ENCODE measurements around the gene NAGPA.
"Not testable (repeated sequence)": the region's sequence is repeated elsewhere in the genome, so short reads cannot be mapped to it uniquely, and the experiment has no call there.

NAGPA gene

DNA sequence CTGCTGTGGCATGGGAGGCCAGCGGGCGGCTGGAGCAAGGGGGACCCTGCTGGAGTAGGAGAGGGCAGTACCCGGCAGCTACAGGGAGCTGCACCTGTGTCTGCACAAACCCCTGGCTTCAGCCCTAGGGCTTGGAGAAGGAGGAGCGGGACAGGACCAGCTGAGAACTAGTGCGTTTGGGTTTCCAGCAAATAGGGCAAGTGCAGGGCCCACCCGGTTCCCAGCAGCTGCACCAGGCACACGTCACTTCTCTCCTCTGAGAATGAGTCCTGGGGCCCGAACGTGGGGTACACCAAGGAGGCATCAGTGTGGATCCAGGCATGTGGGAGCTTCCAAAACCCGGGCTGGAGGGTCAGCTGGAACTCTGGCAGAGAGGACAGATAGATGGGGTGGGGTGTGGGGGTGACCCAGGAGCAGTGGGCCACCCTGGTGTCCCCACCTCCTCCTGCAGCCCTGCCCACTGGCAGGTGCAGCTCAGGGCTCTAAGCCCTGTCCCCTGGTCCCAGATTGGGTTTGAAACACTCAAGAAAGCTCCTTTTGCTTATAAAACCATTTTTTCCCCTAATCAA is 26.4 kb upstream of the NAGPA start:
- no peak for DNase-seq (ENCODE audit: low read depth in 3 of 3)

DNA sequence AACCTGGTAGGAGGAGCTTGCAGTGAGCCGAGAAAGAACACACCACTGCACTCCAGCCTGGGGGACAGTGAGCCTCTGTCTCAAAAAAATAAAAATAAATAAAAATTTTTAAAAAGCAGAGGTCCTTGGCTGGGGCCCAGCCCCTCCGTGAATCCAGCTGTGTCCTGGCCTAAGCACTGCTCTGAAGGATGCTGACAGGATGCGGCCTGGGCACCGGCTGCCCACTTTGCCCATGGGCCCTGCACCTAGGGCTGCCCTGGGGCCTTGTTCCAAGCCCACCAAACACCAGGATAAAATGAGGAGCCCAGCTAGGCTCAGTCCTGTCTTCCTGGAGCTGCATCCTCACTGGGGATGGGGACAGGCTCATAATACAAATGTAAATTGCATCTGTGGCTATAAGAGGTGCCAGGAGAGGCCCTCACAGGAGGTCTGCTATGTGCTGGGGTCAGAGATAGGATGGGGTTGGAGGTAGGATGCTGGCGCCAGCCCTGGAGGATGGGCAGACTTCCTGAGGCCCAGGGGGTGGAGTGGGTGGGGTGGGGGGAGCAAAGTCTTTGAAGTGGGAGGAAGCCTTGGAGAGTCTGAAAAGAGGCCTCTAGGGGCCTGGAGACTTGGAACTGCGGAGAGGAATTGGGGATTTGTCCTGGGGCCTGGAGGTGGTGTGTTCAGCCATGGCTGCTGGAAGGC is 25.8 kb upstream of the NAGPA start:
- no peak for DNase-seq (ENCODE audit: low read depth in 3 of 3)

DNA sequence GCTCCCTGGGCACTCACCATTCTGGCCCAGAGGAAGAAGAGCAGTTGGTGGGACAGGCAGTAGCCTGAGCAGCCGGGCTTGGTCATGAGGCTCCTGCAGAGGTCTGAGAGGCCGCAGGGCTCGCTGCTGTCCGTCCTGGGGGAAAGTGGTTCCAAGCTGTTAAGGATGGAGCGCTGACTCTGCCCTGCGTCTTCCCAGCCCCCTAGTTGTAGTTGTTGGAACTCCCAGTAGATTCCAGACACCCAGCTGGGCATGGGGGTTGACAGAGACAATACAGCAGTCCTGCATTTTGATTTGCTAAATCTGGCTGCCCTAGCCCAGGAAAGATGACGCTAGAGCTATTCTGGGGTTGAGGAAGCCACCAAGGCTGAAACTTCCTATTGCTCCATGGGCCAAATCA is 24.7 kb upstream of the NAGPA start:
- no peak for DNase-seq (ENCODE audit: low read depth in 3 of 3)

DNA sequence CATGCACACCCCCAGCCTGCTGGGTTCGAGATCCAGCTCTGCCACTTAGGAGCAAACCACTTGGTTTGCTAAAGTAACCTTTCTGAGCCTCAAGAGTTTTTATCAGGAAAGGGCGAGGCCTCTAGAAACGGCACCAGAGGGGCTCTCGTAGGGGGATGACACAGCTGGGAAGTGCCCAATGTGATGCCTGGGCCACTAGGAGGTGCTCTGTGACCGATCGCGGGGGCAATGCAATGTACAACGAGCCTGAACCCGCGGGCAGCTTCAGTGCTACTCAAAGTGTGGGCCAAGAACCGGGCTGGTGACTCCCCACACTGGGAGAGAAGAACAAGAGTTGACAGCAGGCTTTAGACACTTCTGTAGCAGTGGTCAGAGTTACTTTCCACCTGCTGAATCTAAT is 22.6 kb upstream of the NAGPA start:
- no peak for DNase-seq (ENCODE audit: low read depth in 3 of 3)

DNA sequence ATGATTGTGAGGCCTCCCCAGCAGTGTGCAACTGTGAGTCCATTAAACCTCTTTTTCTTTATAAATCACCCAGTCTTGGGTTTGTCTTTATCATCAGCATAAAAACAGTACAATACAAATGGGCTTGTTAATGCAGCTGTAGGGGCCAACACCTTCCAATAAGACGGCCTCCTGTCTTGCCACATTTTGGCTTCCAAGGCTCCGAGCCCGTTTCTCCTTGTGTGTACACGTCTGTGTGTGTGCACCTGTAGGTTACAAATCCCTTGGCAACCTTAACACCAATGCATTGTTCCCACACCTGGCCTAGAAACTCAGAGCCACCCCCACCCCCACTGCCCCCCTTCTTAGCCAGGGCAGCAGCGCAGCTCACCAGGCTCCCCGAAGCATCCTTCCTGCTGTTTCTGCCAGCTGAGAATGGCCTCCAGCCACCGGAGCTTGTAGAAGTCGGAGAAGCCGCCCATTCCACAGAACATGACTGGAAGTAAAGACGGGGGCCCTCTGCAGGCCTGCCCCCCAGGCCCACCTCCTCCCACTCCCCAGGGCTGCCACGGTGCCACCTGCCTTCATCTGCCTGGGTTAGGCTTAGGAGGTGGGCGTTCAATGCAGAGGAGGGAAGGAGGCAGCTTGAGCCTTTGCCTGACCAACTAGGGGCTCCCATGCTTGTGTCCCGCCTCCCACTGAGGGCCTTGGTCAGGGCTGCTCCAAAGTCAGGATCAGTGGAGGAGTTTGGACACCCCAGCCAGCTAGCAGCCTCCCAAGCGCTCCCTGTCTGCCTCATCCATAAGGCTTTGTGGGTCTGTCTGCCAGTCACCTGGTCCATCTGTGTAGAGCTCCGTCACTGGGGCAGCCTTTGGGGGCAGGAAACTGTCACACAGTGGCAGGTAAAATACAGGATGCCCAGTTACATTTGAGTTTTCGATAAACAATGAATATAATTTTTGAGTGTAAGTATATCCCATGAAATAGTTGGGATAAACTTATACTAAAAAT is 21.4 kb upstream of the NAGPA start:
- DNase-seq (ENCODE audit: low read depth in 3 of 3): no peak

DNA sequence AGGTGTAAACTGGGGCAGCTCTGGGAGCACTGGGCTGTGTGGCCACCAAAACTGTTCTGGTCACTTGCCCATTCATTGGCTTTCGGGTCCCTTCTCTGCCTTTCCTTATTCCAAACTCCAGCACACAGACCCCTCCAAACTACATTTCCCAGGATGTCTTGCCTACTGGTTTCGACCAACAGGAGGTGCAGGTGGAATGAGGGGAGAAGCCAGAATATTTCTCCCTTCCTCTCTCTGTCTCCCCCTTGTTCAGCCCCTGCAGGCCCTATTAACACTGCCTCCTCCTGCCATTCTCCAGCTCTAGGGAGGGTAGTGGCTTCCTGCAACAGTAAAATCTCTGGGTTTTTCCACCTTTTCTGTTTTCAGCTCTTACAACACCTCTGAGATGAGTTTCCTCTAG is 13.2 kb upstream of the NAGPA start:
- no peak for DNase-seq (ENCODE audit: low read depth in 3 of 3)

DNA sequence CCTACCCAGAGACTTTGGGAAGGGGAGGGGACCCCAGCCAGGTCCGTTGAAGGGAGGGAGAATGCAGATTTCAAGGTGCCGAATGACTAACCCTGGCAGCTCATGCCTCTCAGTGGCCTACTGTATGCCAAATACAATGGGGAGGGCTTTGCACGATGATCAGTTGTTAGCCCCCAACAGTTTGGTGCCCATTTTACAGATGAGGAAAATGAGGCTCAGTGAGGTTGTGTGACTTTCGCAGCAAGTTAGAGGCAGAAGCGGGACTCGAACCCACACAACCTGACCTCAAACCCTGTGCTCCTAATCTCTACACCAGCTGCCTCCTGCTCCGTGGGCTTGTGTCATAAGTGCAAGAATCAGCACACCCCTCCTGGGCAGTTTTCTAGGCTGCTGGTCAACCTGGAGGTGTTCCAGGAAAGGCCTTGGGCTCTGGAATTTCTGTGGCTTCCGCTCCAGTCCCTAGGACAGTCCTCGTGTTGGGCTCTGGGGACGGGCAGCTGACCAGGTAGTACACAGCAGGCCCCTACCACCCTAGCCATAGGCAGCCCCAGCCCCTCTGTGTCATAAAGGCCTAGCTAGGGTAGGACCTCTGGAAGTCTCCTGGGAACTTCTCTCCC is 11.9 kb upstream of the NAGPA start:
- DNase-seq (ENCODE audit: low read depth in 3 of 3): no peak

DNA sequence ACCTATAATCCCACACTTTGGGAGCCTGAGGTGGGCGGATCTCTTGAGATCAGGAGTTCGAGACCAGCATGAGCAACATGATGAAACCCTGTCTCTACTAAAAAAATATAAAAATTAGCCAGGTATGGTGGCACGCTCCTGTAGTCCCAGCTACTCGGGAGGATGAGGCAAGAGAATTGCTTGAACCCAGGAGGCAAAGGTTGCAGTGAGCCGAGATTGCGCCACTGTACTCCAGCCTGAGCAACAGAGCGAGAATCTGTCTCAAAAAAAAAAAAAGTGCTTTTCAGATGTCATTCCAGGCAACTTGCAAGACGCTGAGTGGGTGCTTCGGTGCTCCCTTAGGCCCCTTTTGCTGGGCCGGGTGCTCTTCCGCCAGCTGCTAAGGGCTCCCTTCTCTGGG is 10.8 kb upstream of the NAGPA start:
- not testable (repeated sequence) for DNase-seq (ENCODE audit: low read depth in 3 of 3)

DNA sequence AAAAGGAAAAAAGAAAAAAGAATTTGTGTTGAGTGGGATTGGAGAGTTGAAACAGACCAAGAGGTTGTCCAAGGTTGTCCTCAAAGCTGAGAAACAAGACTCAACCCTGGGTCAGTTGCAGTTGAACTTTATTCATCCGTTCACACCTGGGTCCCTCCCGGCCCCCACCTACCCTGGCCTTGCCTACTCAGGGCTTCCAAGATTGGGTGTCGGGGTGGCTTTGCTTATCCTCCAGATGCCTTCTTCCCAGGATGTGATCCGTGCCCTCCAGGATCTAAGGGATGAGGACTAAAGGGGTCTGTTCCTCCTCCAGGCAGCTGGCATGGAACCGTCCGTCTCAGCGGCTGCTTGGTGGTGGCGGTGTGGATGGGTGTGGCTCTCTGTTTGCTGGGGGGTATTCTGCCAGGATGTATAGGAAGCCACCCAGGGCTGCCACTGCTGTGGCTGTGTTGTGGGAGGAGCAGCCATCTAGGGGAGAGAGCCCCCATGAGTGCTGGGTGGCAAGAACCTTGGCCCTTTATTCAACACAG is 10.3 kb upstream of the NAGPA start:
- DNase-seq (ENCODE audit: low read depth in 3 of 3): no peak

DNA sequence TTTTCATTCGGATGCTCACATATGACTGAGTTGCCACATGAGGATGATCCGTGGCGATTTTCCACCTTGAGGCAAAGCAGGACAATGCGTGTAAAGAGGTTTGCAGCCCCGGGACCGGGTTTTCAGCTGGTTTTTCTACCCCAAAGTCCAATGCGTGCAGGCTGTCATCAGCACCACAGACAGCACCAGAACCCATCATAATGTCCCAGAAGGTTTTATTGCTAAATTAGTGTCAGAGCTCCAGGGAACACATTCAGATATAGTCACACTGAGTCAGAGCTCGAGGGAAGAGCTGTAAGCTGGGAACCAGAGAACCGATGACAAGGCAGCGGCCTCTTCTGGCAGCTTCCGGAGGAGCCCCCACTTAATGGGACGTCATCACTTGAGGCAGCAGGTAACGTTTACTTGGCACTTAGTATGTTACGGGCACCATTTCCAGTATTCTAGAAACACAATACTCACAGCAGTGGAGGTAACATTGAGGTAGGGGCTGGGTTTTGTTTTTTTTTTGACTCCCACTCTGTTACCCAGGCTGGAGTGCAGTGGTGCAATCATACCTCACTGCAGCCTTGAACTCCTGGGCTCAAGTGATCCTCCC is 8.9 kb upstream of the NAGPA start:
- no peak for DNase-seq (ENCODE audit: low read depth in 3 of 3)

DNA sequence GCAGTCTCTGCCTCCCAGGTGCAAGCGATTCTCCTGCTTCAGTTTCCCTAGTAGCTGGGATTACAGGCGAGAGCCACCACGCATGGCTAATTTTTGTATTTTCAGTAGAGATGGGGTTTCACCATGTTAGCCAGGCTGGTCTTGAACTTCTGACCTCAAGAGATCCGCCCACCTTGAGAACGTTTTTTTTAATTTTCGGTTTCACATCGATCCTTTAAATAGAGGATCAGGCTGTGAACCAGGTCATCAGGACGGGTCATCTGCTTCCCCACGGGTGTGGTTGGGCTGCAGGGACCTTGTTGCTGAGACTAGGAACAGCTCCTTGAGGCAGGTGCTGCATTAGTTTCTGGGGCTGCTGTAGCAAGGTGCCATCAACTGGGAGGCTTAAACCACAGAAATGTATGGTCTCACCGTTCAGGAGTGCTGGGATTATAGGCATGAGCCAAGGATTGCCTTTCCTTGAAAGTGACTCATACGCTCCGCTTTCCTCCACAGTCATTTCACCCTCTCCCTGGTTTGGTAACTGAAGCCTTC is 7.9 kb upstream of the NAGPA start:
- no peak for DNase-seq (ENCODE audit: low read depth in 3 of 3)

DNA sequence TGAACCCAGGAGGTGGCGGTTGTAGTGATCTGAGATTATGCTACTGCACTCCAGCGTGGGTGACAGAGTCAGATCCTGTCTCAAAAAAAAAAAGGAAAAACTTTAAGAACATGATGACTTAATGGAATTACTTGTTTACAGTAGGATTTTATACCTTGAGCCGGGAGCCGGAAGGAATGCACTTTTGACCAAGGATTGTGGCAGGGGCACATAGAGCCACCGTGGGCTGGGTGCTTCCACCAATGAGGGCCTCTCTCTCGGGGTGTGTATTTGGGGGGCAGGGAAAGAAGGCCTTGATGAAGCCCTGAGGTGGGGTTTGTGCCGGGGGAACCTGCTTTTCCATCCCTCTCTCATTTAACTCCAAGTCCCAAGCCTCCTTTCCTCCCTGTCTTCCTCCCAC is 6.7 kb upstream of the NAGPA start:
- DNase-seq (ENCODE audit: low read depth in 3 of 3): no peak

DNA sequence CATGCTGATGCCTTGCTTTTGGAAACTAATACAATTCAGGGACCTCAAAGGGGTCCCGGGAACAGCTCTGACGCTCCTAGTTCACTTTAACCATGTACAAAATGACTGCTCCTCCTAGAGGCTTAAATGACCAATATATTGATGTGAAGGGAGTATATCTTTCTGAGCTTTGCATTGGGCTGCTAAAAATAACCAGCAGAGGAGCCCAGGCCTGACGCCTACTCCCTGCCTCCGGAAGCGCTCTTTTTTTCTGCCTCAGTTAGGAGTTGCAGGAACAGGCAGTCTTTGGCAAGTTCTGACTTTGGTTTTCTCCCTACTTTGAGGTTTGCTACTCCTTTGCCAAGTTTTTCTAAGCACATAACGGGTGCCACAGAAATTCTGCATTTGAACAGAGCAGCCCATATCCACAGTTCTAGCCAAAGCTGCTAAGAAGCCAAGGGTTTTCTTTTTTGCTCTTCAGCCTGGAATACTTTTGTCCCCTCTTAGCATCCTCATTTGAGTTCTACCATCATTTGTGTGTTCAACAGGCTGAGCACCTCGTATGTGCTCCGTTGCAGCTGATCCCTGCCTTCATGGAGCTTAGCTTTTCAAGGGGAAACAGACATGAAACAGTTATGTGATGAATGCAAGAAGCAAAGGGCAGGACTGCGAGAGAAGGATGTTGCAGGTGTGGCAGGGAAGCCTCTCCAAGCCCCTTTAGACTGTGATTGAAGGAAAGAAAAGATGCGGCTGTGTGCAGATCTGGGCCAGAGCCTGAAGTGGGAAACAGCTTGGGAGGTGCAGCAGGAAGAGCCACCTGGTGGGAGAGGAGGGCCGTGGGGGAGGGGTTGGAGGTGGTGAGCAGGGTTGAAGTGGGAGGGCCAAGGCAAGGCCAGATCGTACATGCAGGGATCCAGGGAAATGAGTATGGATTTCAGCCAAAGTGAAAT is 2.8 kb upstream of the NAGPA start:
- DNase-seq (ENCODE audit: low read depth in 3 of 3): no peak

DNA sequence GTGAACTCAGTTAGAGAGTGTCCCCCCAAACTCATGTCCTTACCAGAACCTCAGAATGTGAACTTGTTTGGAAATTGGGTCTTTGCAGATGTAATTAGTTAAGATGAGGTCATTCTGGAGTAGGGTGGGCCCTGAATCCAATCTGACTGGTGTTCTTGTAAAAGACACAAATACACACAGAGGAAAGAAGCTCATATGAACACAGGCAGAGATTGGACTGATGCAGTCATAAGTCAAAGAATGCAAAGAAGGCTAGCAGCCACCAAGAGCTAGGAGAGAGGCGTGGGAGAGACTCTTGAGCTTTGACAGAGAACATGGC is 2.1 kb upstream of the NAGPA start:
- DNase-seq (ENCODE audit: low read depth in 3 of 3): no peak

DNA sequence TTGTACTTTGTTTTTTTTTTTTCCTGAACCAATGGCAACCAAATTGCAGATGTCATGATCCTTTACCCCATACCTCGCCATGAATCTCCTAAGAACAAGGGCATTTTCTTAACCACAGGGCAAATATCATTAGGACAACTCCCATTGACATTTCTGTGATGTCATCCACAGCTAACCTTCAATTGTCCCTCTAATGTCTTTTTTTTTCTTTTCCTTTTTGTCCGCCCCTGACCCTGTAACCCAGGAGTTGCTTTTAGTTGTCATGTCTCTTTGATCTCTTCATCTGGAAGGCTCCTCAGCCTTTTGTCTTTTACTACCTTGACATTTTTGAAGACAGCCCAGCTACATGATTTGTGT is 410 bp upstream of the NAGPA start:
- DNase-seq (ENCODE audit: low read depth in 3 of 3): no peak

DNA sequence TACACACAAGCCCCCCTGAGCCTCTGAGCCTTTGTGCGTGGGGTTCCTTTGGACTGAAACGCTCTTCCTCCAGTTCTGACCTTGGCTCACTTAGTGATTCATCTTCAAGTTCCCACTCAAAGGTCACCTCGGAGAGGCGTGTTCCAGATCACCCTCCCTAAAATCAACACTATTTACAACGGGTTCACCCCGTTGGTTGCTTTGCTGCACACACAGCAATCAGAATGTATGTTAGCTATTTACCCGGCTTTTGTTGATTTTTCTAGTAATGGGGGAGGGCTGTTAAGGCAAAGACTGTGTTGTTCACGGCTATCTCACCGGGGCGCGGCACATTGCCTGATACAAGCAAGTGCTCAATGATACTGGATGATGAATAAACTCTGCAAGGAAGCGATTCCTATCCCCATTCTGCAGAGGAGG is 977 bp downstream of the NAGPA start:
- DNase-seq (ENCODE audit: low read depth in 3 of 3): no peak

DNA sequence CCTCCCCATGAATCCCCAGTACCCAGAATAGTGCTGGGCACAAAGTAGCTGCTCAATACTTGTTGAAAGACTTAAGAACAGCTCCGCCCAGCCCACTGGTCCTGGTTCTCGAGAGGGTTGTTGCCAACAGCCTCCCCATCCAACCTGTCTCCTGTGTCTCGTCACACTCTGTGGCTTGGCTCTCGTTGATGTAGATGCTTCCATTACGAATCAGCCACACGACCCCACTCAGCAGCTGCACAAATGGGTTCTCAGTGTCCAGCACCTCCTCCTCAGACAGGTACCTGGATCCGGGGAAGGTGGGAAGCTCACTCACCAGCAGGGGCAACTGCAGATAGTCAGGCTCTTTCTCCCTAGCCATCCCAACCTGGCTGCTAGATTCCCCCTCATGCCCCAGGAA is 2.1 kb downstream of the NAGPA start:
- no peak for DNase-seq (ENCODE audit: low read depth in 3 of 3)

DNA sequence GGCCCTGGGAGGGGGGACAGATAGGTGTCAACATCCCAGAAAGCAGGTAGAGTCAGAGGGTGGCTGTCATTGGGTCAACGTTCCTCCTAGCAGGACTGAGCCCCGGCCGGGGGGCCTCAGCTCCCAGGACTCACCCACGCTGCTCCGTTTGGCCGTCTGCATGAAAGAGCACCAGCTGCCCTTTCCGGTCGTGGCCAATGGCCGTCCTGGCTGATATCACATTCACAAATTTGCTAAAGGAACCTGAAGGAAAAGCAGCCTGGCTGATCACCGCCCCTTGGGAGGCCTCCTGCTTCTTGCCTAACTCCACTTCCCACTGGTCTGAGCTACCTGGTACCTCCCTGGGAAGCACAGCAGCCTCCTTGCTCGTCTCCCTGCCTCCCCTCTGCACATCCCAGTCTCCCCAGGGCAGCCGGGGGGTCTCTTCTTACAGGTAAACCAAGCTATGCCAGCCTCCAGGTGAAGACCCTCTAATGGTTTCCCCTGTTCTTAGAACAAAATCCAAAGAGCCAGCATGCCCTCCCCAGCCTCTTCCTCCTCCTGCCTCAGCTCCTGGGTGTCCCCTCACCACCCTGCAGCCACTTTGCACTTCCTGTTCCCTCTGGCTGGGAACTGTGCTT is 3.4 kb downstream of the NAGPA start:
- DNase-seq (ENCODE audit: low read depth in 3 of 3): no peak

DNA sequence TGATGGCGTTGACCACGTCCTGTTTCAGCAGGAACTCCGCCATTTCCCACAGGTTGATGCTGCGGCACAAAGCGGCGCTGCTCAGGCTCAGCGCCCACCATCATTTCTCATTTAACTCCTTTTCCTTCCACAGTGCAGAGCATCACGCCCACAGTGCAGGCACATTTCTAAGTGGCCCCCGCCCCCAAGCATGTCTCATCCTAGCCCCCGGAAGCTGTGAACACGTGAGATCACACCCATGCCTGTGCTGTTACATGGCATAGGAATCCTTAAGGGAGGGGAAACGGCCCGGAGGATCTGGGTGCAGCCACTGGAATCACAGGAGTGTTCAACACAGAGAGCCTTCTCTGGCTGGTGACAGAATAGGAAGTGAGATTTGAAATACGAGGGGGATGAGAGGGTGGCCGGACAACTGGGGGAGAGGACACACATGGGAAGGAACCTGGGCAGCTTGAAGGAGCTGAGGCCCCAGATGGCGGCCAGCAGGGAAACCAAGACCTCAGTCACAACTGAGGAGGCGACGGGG is 4.7 kb downstream of the NAGPA start:
- no peak for DNase-seq (ENCODE audit: low read depth in 3 of 3)

All from stimulated activated CD4-positive, alpha-beta T cell treated with anti-CD3 and anti-CD28 coated beads, TNF-alpha, amount 100 ng/mL, for 4 hours (primary cell).